ENCODE data around the gene RBM18.
A peak's percentile ranks its signal among the peaks of the same experiment; 100 is the strongest.

The RBM18 gene

GRCh38 chr9:122220673-122221182, 43.9 kb downstream of the RBM18 start:
- no peak for DNase-seq

- no peak for DNase-seq
Measured at GRCh38 chr9:122219856-122220672, 44.6 kb downstream of the RBM18 start.

- no peak for DNase-seq
Measured at GRCh38 chr9:122218935-122219855, 45.4 kb downstream of the RBM18 start.

- no peak for DNase-seq
Measured at GRCh38 chr9:122218071-122218934, 46.3 kb downstream of the RBM18 start.

GRCh38 chr9:122217640-122218039, 47.0 kb downstream of the RBM18 start:
- DNase-seq, result peak; percentile 8

GRCh38 chr9:122216798-122217418, 47.7 kb downstream of the RBM18 start:
- no peak for DNase-seq

GRCh38 chr9:122216138-122216797, 48.4 kb downstream of the RBM18 start:
- DNase-seq, result no peak

- no peak for DNase-seq
Measured at GRCh38 chr9:122215663-122216062, 49.0 kb downstream of the RBM18 start.

GRCh38 chr9:122214507-122214906, 50.1 kb downstream of the RBM18 start:
- no peak for DNase-seq

- peak; percentile 66 for DNase-seq
Measured at GRCh38 chr9:122213589-122214413, 50.8 kb downstream of the RBM18 start.

- no peak for DNase-seq
Measured at GRCh38 chr9:122213102-122213588, 51.5 kb downstream of the RBM18 start.

- DNase-seq, result no peak
Measured at GRCh38 chr9:122212473-122213004, 52.1 kb downstream of the RBM18 start.

- no peak for DNase-seq
Measured at GRCh38 chr9:122209451-122209850, 55.2 kb downstream of the RBM18 start.

- no peak for DNase-seq
Measured at GRCh38 chr9:122207096-122207495, 57.5 kb downstream of the RBM18 start.

- DNase-seq, result no peak
Measured at GRCh38 chr9:122206118-122207046, 58.3 kb downstream of the RBM18 start.

GRCh38 chr9:122205176-122205575, 59.5 kb downstream of the RBM18 start:
- no peak for DNase-seq

- no peak for DNase-seq
Measured at GRCh38 chr9:122204491-122204890, 60.1 kb downstream of the RBM18 start.

- no peak for DNase-seq
Measured at GRCh38 chr9:122204055-122204454, 60.6 kb downstream of the RBM18 start.

GRCh38 chr9:122202111-122202510, 62.5 kb downstream of the RBM18 start:
- DNase-seq, result no peak
